GM12878 (cell line): ENCODE measurements around the gene C19orf47.

Source experiments
- JUND ChIP-seq: IDR thresholded peaks from 2 replicates; pipeline ENCODE4 v1.6.1; 2012; ENCODE audit warnings: low read depth, mild to moderate bottlenecking, low read length, improper control_type of control experiment, moderate library complexity
- NFYA ChIP-seq: IDR thresholded peaks from 2 replicates; pipeline ENCODE4 v1.6.1; 2011; ENCODE audit warnings: low read depth, mild to moderate bottlenecking, low read length, improper control_type of control experiment, borderline replicate concordance
- POLR2A ChIP-seq: IDR thresholded peaks from 2 replicates; pipeline ENCODE4 v1.6.1; 2011; ENCODE audit warnings: low read depth, mild to moderate bottlenecking, low read length
- RAD21 ChIP-seq: IDR thresholded peaks from 2 replicates; pipeline ENCODE4 v1.6.1; 2011; ENCODE audit warnings: mild to moderate bottlenecking, low read depth, low read length, moderate library complexity; ENCODE audit not compliant: insufficient read depth

DNA sequence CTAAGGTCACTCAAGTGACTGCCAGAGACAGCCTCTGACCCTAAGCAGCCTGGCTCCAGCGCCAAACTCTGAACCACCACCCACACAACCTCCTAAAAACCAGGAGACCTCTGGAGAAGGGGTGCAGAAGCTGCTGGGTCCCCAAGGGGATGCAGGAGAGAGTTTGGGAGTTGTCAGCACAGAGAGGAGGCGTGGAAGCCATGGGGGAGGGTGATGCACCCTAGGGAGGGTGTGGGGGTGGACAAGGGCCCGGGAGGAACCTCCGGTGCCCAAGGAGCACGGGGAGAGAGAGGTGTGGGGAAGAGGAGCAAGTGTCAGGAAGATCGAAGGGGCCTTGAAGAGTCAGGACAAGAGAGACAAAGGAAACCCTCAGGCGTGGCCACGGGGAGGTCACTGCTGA is 43.9 kb upstream of the C19orf47 start:
- no peak for TF ChIP-seq POLR2A
- no peak for TF ChIP-seq RAD21
- no peak for TF ChIP-seq NFYA
- TF ChIP-seq JUND, result no peak
